ENCODE measurements around the gene NUP107.

Gene NUP107

GRCh38 chr12:68775121-68775630 is 88.4 kb downstream of the NUP107 start:
- DNase-seq (ENCODE audit: low read depth), result no peak

- DNase-seq (ENCODE audit: low read depth), result no peak
Observed at GRCh38 chr12:68776976-68777610, 90.3 kb downstream of the NUP107 start.

DNA sequence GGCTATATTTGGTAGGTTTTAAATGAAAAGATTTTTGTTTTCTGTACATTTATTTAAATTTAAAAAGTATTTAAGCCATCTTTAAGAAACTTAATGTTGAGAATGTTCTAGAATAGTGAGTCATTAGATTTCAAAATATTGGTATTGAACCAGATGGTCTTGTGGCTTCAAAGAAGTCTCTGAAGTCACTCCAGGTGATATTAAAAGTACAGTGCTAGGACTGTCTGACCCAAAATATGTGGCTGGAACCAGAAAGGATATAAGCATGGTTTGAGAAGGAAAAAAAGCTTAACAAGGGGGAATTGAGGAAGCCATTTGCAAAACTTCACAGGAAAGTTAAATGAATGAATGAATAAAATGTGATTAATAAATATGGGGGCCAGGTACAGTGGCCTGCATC is 92.5 kb downstream of the NUP107 start:
- no peak for DNase-seq (ENCODE audit: low read depth)

DNA sequence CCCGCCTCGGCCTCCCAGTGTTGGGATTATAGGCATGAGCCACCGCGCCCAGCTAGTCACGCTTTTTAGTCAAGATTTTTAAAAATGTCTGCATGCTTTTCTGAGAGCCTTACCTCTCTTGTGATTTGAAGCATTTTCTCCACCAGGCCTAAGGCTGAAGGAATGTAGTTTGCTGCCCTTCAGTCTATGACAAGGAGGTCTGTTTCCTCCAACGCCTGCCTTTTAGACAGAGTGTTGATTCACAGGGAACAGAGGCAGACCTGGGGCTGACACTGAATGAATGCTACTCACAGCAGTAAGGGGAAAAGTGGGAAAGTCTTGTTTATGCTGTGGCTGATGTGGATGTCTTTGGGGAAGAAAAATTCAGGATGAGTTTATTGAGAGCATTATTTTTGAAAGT is 94.0 kb downstream of the NUP107 start:
- no peak for DNase-seq (ENCODE audit: low read depth)

GRCh38 chr12:68781728-68782127 is 95.0 kb downstream of the NUP107 start:
- DNase-seq (ENCODE audit: low read depth), result no peak

GRCh38 chr12:68784015-68784414 is 97.2 kb downstream of the NUP107 start:
- no peak for DNase-seq (ENCODE audit: low read depth)

- no peak for DNase-seq (ENCODE audit: low read depth)
Observed at GRCh38 chr12:68785358-68785757, 98.6 kb downstream of the NUP107 start.

DNA sequence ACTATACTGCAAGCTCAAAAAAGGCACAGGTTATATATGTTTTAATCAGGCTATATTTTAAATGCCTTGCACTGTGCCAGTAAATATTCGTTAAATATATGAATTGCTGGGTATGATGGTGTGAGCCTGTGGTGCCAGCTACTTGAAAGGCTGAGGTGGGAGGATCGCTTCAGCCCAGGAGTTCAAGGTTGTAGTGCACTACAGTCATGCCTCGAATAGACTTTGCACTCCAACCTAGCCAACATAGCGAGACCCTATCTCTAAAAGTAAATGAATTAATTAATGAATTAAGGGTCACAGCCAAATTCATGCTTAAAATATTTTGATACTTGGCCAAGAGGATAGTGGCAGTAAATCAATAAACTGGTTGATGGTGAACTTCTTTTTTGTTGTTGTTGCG is 99.0 kb downstream of the NUP107 start:
- no peak for DNase-seq (ENCODE audit: low read depth)

GRCh38 chr12:68786929-68787328 is 100.2 kb downstream of the NUP107 start:
- no peak for DNase-seq (ENCODE audit: low read depth)

DNA sequence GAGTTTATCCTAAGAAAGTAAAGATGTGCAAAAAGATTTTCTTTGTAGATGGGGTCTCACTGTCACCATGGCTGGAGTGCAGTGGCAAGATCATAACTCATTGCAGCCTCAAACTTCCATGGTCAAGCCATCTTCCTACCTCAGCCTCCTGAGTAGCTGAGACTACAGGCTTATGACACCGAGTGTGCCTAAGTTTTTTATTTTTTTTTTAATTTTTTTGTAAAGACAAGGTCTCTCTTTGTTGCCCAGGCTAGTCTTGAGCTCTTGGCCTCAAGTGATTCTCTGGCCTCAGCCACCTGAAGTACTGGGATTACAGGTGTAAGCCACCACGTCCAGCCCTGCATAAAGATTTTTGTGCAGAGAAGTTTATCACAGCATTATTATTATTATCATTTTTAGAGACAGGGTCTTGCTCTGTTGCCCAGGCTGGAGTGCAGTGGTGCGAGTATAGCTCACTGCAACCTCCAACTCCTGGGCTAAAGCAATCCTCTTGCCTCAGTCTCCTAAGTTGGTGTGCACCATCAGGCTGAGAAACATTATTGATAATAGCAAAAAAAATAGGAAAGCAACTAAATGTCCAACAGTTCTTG is 101.9 kb downstream of the NUP107 start:
- DNase-seq (ENCODE audit: low read depth), result no peak

DNA sequence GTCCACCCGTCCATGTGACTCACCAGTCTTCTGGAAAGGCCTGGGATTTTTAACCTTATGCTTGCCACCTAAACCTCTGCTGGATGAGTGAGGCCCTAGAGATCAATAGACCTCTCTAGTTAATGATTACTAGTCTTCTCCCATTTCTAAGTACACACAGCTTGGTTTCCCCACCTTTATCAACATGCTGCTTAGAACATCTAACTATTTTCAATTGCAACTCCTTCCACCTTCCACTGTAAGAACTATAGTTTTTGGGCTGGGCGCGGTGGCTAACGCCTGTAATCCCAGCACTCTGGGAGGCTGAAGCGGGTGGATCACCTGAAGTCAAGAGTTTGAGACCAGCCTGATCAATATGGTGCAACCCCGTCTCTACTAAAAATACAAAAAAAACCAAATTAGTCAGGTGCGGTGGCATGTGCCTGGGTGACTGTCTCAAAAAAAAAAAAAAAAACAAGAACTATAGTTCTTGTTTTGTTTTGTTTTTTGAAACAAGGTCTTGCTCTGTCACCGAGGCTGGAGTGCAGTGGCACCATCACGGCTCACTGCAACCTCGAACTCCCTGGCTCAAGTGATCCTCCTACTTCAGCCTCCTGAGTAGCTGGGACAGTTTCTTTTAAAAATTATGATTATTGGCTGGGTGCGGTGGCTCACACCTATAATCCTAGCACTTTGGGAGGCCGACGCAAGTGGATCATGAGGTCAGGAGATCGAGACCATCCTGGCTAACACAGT is 102.5 kb downstream of the NUP107 start:
- DNase-seq (ENCODE audit: low read depth), result no peak

- DNase-seq (ENCODE audit: low read depth), result no peak
Observed at GRCh38 chr12:68790081-68790951, 103.5 kb downstream of the NUP107 start.

DNA sequence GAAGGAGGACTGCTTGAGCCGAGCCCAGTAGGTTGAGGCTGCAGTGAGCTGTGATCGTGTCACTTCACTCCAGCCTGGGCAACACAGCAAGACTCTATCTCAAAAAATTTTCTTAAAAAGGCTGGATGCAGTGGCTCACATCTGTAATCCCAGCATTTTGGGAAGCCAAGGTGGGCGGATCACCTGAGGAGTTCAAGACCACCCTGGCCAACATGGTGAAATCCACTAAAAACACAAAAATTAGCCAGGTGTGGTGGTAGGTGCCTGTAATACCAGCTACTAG is 104.1 kb downstream of the NUP107 start:
- no peak for DNase-seq (ENCODE audit: low read depth)

- no peak for DNase-seq (ENCODE audit: low read depth)
Observed at GRCh38 chr12:68791897-68792481, 105.2 kb downstream of the NUP107 start.

GRCh38 chr12:68792952-68793351 is 106.2 kb downstream of the NUP107 start:
- DNase-seq (ENCODE audit: low read depth), result no peak

DNA sequence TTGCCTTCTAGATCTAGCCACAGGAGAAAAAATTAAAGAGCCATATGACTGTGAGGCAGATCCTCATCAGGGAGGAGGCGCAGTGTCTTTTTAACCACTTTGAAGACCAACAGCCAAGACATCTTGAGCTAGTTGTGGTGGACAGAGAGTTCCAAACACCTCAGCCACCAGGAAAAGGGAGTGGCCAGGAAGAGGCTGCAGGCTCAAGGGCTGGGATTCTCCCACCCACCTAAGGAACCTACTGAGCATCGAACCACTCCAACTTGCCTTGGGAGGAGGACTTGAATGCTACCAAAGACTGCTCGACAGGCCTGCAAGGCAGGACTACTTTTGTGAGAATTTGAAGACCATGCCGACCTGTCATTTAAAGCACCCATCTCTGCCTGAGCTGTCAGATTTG is 106.7 kb downstream of the NUP107 start:
- no peak for DNase-seq (ENCODE audit: low read depth)

GRCh38 chr12:68793975-68794652 is 107.3 kb downstream of the NUP107 start:
- no peak for DNase-seq (ENCODE audit: low read depth)

DNA sequence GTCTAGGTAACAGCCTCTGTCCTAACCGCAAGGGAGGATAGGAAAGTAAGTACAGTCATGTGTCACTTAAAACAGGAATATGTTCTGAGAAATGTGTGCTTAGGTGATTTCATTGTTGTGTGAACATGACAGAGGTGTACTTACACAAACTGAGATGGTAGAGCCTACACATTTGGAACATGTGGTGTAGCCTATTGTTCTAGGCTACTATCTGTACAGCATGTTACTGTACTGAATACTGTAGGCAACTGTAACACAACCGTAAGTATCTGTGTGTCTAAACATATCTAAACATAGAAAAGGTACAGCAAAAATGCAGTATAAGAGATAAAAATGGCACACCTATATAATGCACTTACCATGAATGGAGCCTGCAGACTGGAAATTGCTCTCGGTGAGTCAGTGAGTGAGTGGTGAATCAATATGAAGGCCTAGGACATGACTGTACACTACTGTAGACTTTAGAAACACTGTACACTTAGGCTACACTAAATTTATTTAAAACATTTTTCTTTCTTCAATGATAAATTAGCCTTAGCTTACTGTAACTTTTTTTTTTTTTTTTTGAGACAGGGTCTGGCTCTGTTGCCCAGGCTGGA is 108.0 kb downstream of the NUP107 start:
- no peak for DNase-seq (ENCODE audit: low read depth)
